Measurements from ENCODE around the gene MOCS2. TPM values are rescaled to one million over a fixed set of nuclear protein-coding genes. Genes with fewer than 3 reads are reported as not detected.
A peak's percentile ranks its signal among the peaks of the same experiment; 100 is the strongest.

The MOCS2 gene
- total RNA-seq, 1 donor from 2014 or later = 33.0 TPM

DNA sequence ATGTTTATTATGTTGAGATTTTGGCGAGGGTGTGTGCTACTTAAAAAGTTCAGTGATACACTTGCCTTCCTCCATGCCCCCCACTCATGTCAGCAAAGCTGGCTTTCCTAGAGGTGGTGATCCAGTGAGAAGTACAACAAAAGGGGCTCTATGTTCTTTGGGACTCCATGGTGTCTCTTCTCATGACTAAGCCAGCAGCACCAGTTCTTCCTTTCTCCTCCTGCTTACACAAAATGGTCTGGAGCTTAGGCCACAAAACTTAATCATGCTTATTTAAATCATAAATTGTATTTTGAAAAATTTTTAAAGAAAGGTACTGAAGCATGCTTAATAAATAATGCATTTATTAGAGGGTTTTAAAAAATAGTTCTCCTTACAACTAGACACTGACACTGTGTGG is 22.4 kb downstream of the MOCS2 start:
- no peak overlapping the region for H3K27ac ChIP-seq
- peaks cover 5% of the 10 kb centered on the region for H3K36me3 ChIP-seq
- no peaks in the 10 kb centered on the region for H3K27me3 ChIP-seq
- intact Hi-C loops (cut with DNase I) = no loop called here
- ATAC-seq (no peak), DNase-seq (no peak)
- TF ChIP-seq, protein P1, sequence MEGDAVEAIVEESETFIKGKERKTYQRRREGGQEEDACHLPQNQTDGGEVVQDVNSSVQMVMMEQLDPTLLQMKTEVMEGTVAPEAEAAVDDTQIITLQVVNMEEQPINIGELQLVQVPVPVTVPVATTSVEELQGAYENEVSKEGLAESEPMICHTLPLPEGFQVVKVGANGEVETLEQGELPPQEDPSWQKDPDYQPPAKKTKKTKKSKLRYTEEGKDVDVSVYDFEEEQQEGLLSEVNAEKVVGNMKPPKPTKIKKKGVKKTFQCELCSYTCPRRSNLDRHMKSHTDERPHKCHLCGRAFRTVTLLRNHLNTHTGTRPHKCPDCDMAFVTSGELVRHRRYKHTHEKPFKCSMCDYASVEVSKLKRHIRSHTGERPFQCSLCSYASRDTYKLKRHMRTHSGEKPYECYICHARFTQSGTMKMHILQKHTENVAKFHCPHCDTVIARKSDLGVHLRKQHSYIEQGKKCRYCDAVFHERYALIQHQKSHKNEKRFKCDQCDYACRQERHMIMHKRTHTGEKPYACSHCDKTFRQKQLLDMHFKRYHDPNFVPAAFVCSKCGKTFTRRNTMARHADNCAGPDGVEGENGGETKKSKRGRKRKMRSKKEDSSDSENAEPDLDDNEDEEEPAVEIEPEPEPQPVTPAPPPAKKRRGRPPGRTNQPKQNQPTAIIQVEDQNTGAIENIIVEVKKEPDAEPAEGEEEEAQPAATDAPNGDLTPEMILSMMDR (IDR thresholded peaks at IDR 0.05) = no peak
- no peak overlapping the region for H3K4me3 ChIP-seq
- no peaks in the 10 kb centered on the region for H3K9me3 ChIP-seq
- H3K4me1 ChIP-seq = no peaks in the 10 kb centered on the region

DNA sequence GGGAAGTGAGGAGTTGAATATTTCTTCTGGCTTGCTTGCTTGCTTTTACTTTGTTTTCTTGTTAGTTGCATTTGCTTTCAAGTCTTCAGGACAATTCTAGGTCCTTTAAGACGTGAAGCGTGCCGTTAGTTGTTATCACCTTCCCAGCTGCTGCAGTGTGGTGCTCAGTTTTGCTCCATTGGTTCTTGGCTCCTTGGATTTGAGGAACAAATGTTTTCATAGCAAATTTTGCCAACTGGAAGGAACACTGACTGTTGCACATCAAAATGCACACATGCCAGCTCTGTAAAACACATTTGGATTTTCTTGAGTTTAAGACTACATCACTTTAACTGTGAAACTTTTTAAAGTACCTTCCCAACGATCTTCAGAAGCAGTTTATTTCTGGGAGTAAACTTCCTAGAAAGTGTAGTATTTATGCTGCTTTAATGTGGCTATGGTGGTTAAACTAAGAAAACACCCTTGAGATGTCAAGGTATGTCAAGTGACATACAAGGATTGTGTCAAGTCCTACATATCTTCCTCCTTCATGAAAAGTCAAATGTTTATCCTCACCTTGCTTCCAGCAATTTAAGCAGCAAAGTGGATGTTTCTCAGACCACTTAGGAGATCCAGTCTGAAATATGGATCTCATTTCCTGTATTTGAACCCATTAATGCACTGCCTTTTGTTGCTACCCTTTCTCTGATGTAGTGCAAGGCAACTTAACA is 24.9 kb downstream of the MOCS2 start:
- Histone ChIP-seq H3K36me3 (no peaks in the 10 kb centered on the region), H3K9me3 (no peaks in the 10 kb centered on the region), H3K27ac (no peak overlapping the region), H3K27me3 (no peaks in the 10 kb centered on the region), H3K4me3 (no peak overlapping the region), H3K4me1 (no peaks in the 10 kb centered on the region)
- intact Hi-C loops (cut with DNase I) = no loop called here
- DNase-seq (no peak), ATAC-seq (peak; percentile 78)
- TF ChIP-seq, protein P1 (IDR thresholded peaks at IDR 0.05) = no peak

DNA sequence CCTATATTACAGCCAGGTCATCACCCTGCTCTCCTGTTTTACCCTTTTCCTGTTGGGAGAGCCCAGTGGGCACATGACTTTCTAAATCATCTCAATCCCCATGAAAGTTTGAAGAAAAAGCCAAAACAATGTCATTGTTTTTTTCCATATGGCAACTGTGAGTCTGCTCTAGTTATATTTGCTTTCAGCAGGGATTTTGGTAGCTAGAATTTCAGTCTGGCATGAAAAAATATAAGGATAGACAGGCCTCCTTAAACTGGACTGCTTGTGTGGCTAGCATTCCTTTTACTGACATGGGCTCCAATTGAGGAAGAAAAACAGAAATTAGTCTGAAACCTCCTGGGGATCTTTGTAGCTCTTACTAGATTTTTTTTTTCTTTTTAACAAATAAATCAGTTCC is 25.6 kb downstream of the MOCS2 start:
- Histone ChIP-seq H3K27me3 (no peaks in the 10 kb centered on the region), H3K9me3 (no peaks in the 10 kb centered on the region), H3K4me3 (no peak overlapping the region), H3K4me1 (no peaks in the 10 kb centered on the region), H3K36me3 (no peaks in the 10 kb centered on the region), H3K27ac (no peak overlapping the region)
- no peak for ATAC-seq
- no peak for DNase-seq
- TF ChIP-seq, protein P1 (IDR thresholded peaks at IDR 0.05) = no peak
- intact Hi-C loops (cut with DNase I) = no loop called here

DNA sequence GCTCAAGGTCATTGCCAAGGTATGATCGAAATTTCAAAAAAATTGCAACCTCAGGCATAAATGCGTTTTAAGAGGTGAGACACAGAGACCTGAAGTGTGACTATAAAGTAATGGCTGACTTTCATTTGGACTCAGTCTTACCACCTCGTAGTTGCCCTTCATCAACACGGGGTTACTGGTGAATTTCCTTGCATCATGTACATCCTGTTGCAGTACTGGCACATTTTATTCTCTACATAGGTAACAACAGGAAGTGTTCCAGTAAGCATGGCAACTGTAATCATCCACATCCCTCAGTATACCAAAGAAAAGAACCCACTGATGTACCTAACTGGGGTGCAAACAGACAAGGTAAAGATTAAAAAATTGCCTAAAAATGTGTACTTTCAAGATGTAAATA is 29.3 kb downstream of the MOCS2 start:
- no peak overlapping the region for H3K27ac ChIP-seq
- peaks cover 22% of the 10 kb centered on the region for H3K36me3 ChIP-seq
- intact Hi-C loops (cut with DNase I) = no loop called here
- ATAC-seq (no peak), DNase-seq (no peak)
- no peaks in the 10 kb centered on the region for H3K9me3 ChIP-seq
- TF ChIP-seq, protein P1 (IDR thresholded peaks at IDR 0.05) = no peak
- H3K27me3 ChIP-seq = no peaks in the 10 kb centered on the region
- H3K4me1 ChIP-seq = no peaks in the 10 kb centered on the region
- H3K4me3 ChIP-seq = no peak overlapping the region

DNA sequence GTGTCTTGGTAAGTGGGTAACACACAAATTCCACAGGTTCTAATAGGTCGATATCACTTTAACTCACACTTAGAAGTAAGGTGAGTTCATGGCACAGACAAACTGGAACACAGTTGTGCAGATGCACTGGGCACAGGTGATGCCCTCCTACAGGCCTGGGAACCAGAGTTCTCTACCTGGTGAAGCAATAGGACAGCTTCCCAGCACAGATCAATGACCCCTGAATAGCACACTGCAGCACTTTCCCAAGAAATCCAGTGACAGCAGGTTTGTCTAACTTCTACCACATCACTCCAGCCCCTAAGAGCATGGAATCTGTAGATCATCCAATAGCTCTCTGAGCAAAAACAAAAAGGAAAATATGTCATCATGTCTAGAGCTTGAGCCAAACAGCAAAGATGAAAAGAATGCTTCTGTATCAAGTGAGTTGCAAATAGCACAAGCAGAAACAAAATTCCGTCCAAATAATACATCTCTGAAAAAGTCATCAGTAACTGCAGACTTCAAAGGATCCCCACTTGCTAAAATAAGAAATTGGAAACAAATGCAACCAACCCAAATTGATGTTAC is 33.5 kb downstream of the MOCS2 start:
- TF ChIP-seq, protein P1 (IDR thresholded peaks at IDR 0.05) = no peak
- Histone ChIP-seq H3K4me1 (no peaks in the 10 kb centered on the region), H3K9me3 (no peaks in the 10 kb centered on the region), H3K4me3 (no peak overlapping the region), H3K27me3 (no peaks in the 10 kb centered on the region), H3K36me3 (peaks cover 52% of the 10 kb centered on the region), H3K27ac (no peak overlapping the region)
- no peak for DNase-seq
- no peak for ATAC-seq
- intact Hi-C loops (cut with DNase I) = no loop called here

Measured in upper lobe of right lung (tissue), 1 donor.